Mucosa of descending colon (tissue), 3 donors: Measurements from ENCODE around the gene DPM2. TPM values are rescaled to one million over a fixed set of nuclear protein-coding genes. Genes with fewer than 3 reads are reported as not detected.

Experiments
- ATAC-seq: fragments of 200-7000 bp; cut with Tn5 transposase; one replicate; pipeline ENCODE4 v1.9.1; 2020; ENCODE audit warnings: mild to moderate bottlenecking, moderate library complexity
- DNase-seq, 3 donors: peaks; one replicate each; pipeline ENCODE4 v3.0.0-alpha.2; 2020
- H3K36me3 ChIP-seq: fragments of 200-600 bp; one replicate; pipeline ENCODE4 v1.8.0; 2021; ENCODE audit warnings: low read depth, mild to moderate bottlenecking
- H3K4me1 ChIP-seq: fragments of 200-600 bp; one replicate; pipeline ENCODE4 v1.8.0; 2021; ENCODE audit warnings: low read depth, mild to moderate bottlenecking
- H3K4me3 ChIP-seq: fragments of 200-600 bp; one replicate; pipeline ENCODE4 v1.8.0; 2021; ENCODE audit warnings: mild to moderate bottlenecking
- H3K9me3 ChIP-seq: fragments of 200-600 bp; one replicate; pipeline ENCODE4 v1.8.0; 2021; ENCODE audit warnings: mild to moderate bottlenecking
- CTCF ChIP-seq: fragments of 200-600 bp; IDR thresholded peaks from one replicate; pipeline ENCODE4 v1.8.0; 2022; ENCODE audit warnings: antibody characterized with exemption, mild to moderate bottlenecking
- intact Hi-C, 2 donors: fragments of 100-400 bp; cut with DNase I in 1 of 2; cut with micrococcal nuclease in 1 of 2; formaldehyde crosslinking; loops; one replicate each; pipeline versions ENCODE4 v1.11.0 to v1.11.1; 2022; cut with DNase I, micrococcal nuclease
- total RNA-seq, 3 donors: library from RNA; stranded (reverse); fragmentation: NEBNext Ultra II Directional in 2 of 3; extraction: Animal tissue kit (Norgen Biotek cat#: 25700) in 2 of 3; gene quantifications; one replicate each; pipeline versions ENCODE4 v1.2.1 to v1.2.4, GENCODE V29; 2021 to 2023
- donor health status: DM: no; HTN: no; CAD: no; lungs with moderate emphysema.
- donor health status: DM: no; HTN: no; CAD: no.
- donor health status: DM: no; HTN: yes; CAD: no.

DPM2 gene
- total RNA-seq, 3 donors from 2014 or later: 23.0 to 30.4 (median 29.4) TPM

DNA sequence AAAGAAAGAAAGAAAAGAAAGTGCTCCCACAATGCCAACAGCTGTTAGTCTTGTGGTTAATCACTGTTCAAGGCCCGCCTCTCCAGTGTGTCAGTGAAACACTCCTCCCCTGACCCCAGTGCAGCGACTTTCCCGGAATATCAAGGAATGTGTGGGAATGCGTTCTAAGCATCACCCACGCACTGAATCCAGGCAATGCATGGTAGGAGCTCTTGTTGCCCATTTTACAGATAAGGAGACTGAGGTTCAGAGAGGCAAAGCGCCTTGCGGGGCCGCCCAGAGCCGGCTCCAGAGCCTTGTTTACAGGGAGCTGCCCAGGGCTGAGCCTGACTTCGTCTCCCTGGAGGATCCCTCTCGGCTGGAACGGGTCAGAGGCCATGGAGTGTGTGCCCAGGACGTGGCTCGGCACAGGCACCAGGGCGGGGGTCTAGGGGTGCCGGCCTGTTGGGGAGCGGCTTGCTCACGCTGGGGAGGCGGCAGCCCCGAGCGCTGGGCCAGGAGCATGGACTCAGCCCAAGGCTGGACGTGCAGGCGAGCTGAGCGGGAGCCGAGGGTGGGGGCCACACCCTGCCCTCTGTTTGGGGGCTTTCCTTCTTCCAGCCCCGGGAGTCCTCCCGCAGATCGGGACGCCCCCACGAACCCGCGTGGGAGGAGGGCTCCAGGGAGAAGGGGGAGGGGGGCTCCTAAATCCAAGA, 39.1 kb downstream of the DPM2 start:
- peak in 1 of 3 donors; percentile 67 for DNase-seq
- no peak for TF ChIP-seq CTCF
- peak overlapping the region; percentile 75 for H3K4me3 ChIP-seq
- intact Hi-C loops: no loop called here
- peaks cover 44% of the 10 kb centered on the region for H3K4me1 ChIP-seq
- peaks cover 7% of the 10 kb centered on the region for H3K9me3 ChIP-seq
- H3K36me3 ChIP-seq: peaks cover 10% of the 10 kb centered on the region
- peak; percentile 29 for ATAC-seq

GRCh38 chr9:127897193-127897692, 40.4 kb downstream of the DPM2 start:
- ATAC-seq: peak; percentile 45
- H3K36me3 ChIP-seq: peaks cover 16% of the 10 kb centered on the region
- no peak overlapping the region for H3K4me3 ChIP-seq
- peak in 2 of 3 donors; percentile 69 to 75 for DNase-seq
- intact Hi-C loops: no loop called here
- H3K4me1 ChIP-seq: peaks cover 33% of the 10 kb centered on the region
- no peak for TF ChIP-seq CTCF
- H3K9me3 ChIP-seq: peaks cover 17% of the 10 kb centered on the region

DNA sequence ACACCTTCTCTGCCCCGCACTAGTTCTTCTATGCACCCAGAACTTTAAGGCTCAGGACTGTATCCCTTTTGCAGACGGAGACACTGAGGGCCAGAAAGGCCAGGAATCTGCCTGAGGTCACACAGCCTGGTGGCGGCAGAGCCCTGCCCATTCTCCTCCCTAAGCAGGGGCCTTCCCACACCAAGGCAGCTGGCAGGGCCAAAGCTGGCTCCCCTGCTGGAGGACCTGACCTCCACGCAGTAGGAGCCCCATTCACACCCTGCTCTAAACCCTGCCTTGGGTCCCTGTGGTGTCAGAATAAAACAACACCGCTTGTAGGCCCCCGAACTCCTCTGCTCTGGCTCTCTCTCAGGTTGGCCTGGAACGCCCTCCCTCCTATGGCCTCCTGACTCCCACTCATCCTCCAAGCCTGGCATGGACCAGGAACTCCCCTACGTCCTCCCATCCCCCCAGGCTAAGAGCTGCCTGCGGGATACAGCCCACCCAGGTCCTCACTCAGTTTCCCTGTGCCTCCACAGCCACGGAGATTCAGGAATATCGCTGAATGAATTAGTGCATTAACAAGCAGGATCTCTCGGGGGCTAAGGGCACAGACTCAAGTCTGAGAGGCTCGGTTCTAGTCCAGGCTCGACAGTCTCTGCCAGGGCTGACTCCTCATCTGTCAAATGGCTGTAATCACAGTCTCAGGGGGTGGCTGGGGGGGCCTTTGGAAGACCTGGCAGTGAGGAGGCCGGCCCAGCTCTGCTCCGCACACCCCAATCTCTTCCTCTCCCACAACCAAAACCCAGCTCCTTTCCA, 41.1 kb downstream of the DPM2 start:
- TF ChIP-seq CTCF: no peak
- H3K36me3 ChIP-seq: peaks cover 16% of the 10 kb centered on the region

GRCh38 chr9:127895811-127896210, 41.8 kb downstream of the DPM2 start:
- DNase-seq (no peak), ATAC-seq (no peak)
- Histone ChIP-seq H3K9me3 (peaks cover 17% of the 10 kb centered on the region), H3K4me3 (no peak overlapping the region), H3K36me3 (peaks cover 16% of the 10 kb centered on the region), H3K4me1 (peaks cover 18% of the 10 kb centered on the region)
- no peak for TF ChIP-seq CTCF
- intact Hi-C loops: no loop called here

More for the DNA sequence above, 41.1 kb downstream of the DPM2 start:
- peaks cover 26% of the 10 kb centered on the region for H3K4me1 ChIP-seq
- ATAC-seq: no peak
- H3K9me3 ChIP-seq: peaks cover 17% of the 10 kb centered on the region
- no peak overlapping the region for H3K4me3 ChIP-seq
- intact Hi-C loops: no loop called here
- no peak for DNase-seq

DNA sequence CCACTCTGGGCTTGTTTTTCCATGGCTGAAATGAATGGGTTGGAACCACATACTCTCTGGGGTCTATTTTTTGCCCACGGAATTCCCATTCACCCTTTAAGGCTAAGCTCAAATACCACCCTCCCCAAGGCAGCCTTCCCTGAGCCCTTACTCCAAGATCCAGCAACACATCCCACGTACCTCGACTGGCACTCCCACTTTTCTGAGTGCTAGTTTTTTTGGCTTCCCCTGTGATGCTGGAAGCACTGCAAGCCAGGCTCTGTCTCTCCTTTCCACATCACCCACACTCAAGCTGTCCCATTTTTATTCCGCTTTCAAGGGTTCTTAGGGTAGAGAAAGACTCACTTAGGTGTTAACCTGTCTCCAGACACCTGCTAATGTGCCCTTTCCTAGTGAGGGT, 44.3 kb downstream of the DPM2 start:
- ATAC-seq (no peak), DNase-seq (no peak)
- peaks cover 16% of the 10 kb centered on the region for H3K36me3 ChIP-seq
- no peak for TF ChIP-seq CTCF
- H3K9me3 ChIP-seq: peaks cover 17% of the 10 kb centered on the region
- H3K4me1 ChIP-seq: peaks cover 5% of the 10 kb centered on the region
- intact Hi-C loops: no loop called here
- H3K4me3 ChIP-seq: no peak overlapping the region
